B cell (primary cell): ENCODE measurements around the gene FGF11.

Source experiments
- EZH2 ChIP-seq: IDR thresholded peaks from 2 replicates; pipeline ENCODE4 v1.6.1; 2012; ENCODE audit warnings: borderline replicate concordance, low read depth, mild to moderate bottlenecking, moderate library complexity, low read length; ENCODE audit not compliant: insufficient read depth, poor library complexity, severe bottlenecking
- TF ChIP-seq, protein P1 (sequence below): fragments of 200-600 bp; IDR thresholded peaks from one replicate; pipeline ENCODE4 v1.8.0; 2022; ENCODE audit warnings: antibody characterized with exemption, mild to moderate bottlenecking

DNA sequence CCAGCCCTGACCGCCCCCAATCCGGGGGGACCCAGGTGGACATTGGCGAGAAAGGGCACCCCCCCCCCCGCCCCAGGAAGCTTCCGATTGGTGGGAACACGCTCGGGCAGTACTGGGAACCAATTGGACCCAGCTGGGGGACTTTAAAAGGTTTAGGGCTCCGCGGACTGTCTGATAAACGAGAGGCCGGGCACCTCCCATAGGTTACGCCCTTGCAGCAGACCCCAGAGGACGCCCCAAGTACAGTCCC is 35.7 kb upstream of the FGF11 start:
- TF ChIP-seq, protein P1, sequence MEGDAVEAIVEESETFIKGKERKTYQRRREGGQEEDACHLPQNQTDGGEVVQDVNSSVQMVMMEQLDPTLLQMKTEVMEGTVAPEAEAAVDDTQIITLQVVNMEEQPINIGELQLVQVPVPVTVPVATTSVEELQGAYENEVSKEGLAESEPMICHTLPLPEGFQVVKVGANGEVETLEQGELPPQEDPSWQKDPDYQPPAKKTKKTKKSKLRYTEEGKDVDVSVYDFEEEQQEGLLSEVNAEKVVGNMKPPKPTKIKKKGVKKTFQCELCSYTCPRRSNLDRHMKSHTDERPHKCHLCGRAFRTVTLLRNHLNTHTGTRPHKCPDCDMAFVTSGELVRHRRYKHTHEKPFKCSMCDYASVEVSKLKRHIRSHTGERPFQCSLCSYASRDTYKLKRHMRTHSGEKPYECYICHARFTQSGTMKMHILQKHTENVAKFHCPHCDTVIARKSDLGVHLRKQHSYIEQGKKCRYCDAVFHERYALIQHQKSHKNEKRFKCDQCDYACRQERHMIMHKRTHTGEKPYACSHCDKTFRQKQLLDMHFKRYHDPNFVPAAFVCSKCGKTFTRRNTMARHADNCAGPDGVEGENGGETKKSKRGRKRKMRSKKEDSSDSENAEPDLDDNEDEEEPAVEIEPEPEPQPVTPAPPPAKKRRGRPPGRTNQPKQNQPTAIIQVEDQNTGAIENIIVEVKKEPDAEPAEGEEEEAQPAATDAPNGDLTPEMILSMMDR: no peak
- TF ChIP-seq EZH2: no peak
